CD1c-positive myeloid dendritic cell (primary cell): ENCODE measurements around the gene ZSCAN9.

Source experiments
- DNase-seq: peaks from one replicate; pipeline ENCODE4 v3.0.0-alpha.2; 2016; ENCODE audit errors: extremely low spot score

ZSCAN9 gene

GRCh38 chr6:28225056-28225834, at the start of gene ZSCAN9:
TSS of gene ZSCAN9 (plus strand) at chr6:28225275. CDS start at chr6:28227085, 1,810 bp downstream.
- peak; percentile 85 for DNase-seq

- no peak for DNase-seq
Measured at GRCh38 chr6:28176373-28176772, 48.7 kb upstream of the ZSCAN9 start.

GRCh38 chr6:28182255-28182654, 42.8 kb upstream of the ZSCAN9 start:
- no peak for DNase-seq

- no peak for DNase-seq
Measured at GRCh38 chr6:28188111-28188979, 36.7 kb upstream of the ZSCAN9 start.

- no peak for DNase-seq
Measured at GRCh38 chr6:28200020-28200419, 25.1 kb upstream of the ZSCAN9 start.

GRCh38 chr6:28203201-28203600, 21.9 kb upstream of the ZSCAN9 start:
- no peak for DNase-seq

- no peak for DNase-seq
Measured at GRCh38 chr6:28205879-28206278, 19.2 kb upstream of the ZSCAN9 start.

- DNase-seq = no peak
Measured at GRCh38 chr6:28206527-28206926, 18.5 kb upstream of the ZSCAN9 start.

- DNase-seq = no peak
Measured at GRCh38 chr6:28206928-28207509, 18.1 kb upstream of the ZSCAN9 start.

- peak; percentile 31 for DNase-seq
Measured at GRCh38 chr6:28207510-28208110, 17.5 kb upstream of the ZSCAN9 start.

- no peak for DNase-seq
Measured at GRCh38 chr6:28208111-28208659, 16.9 kb upstream of the ZSCAN9 start.

GRCh38 chr6:28209753-28210535, 15.1 kb upstream of the ZSCAN9 start:
- no peak for DNase-seq

GRCh38 chr6:28211840-28212509, 13.1 kb upstream of the ZSCAN9 start:
- DNase-seq = no peak

GRCh38 chr6:28212510-28213212, 12.4 kb upstream of the ZSCAN9 start:
- peak; percentile 16 for DNase-seq

- DNase-seq = no peak
Measured at GRCh38 chr6:28213213-28213523, 11.9 kb upstream of the ZSCAN9 start.

GRCh38 chr6:28215425-28215824, 9.7 kb upstream of the ZSCAN9 start:
- DNase-seq = no peak

GRCh38 chr6:28217890-28218289, 7.2 kb upstream of the ZSCAN9 start:
- DNase-seq = no peak

GRCh38 chr6:28218312-28219248, 6.5 kb upstream of the ZSCAN9 start:
- DNase-seq = peak; percentile 57
